HepG2 (cell line): Measurements from ENCODE around the gene HYAL2. TPM values are rescaled to one million over a fixed set of nuclear protein-coding genes. Genes with fewer than 3 reads are reported as not detected.
A peak's percentile ranks its signal among the peaks of the same experiment; 100 is the strongest.

Source experiments
- ATF4 ChIP-seq, 2 experiments: fragments of 450-650 bp in 1 of 2; sonication (generic) in 1 of 2; formaldehyde crosslinking; IDR thresholded peaks; 2 replicates each; pipeline versions ENCODE4 v1.5.0 to v1.8.0; 2020 to 2022; ENCODE audit warnings: mild to moderate bottlenecking in 1 of 2, missing genetic modification reagents in 1 of 2
- ATRX ChIP-seq: sonication (generic); formaldehyde crosslinking; IDR thresholded peaks from 2 replicates; pipeline ENCODE4 v1.4.0; 2020; ENCODE audit warnings: missing genetic modification reagents, borderline replicate concordance
- CBX1 ChIP-seq: IDR thresholded peaks from one replicate; pipeline ENCODE4 v1.6.1; 2016; ENCODE audit warnings: antibody characterized with exemption, low read depth
- EEA1 ChIP-seq: sonication (generic); formaldehyde crosslinking; IDR thresholded peaks from 2 replicates; pipeline ENCODE4 v1.5.1; 2020; ENCODE audit warnings: mild to moderate bottlenecking, missing genetic modification reagents, borderline replicate concordance
- GPN1 ChIP-seq: sonication (generic); formaldehyde crosslinking; IDR thresholded peaks from 2 replicates; pipeline ENCODE4 v1.5.1; 2020; ENCODE audit warnings: missing genetic modification reagents, borderline replicate concordance
- HNRNPK ChIP-seq: fragments of 200-400 bp; formaldehyde crosslinking; IDR thresholded peaks from 2 replicates; pipeline ENCODE4 v1.6.1; 2018; ENCODE audit warnings: low read length, low read depth, moderate library complexity, mild to moderate bottlenecking; ENCODE audit not compliant: poor library complexity, severe bottlenecking
- KDM5A ChIP-seq: fragments of 200-600 bp; sonication (generic); IDR thresholded peaks from 2 replicates; pipeline ENCODE4 v1.7.0; 2018; ENCODE audit warnings: antibody characterized with exemption, mild to moderate bottlenecking, low read length, borderline replicate concordance
- KLF16 ChIP-seq, 2 experiments: sonication (generic) in 1 of 2; formaldehyde crosslinking in 1 of 2; IDR thresholded peaks; 2 replicates each; pipeline versions ENCODE4 v1.6.1 to v1.8.0; 2016 to 2023; ENCODE audit warnings: missing genetic modification reagents in 2 of 2, missing compliant biosample characterization in 1 of 2
- MATR3 ChIP-seq: sonication (generic); formaldehyde crosslinking; IDR thresholded peaks from 2 replicates; pipeline ENCODE4 v1.4.0; 2020; ENCODE audit warnings: missing genetic modification reagents
- MIXL1 ChIP-seq: IDR thresholded peaks from 2 replicates; pipeline ENCODE4 v1.6.1; 2016
- PHF21A ChIP-seq: sonication (generic); formaldehyde crosslinking; IDR thresholded peaks from 2 replicates; pipeline ENCODE4 v1.5.0; 2020; ENCODE audit warnings: mild to moderate bottlenecking, missing genetic modification reagents
- RARA ChIP-seq: IDR thresholded peaks from 2 replicates; pipeline ENCODE4 v1.6.1; 2016; ENCODE audit warnings: missing genetic modification reagents, missing compliant biosample characterization
- RFX5 ChIP-seq: IDR thresholded peaks from 2 replicates; pipeline ENCODE4 v1.6.1; 2011; ENCODE audit warnings: low read depth, low read length, improper control_type of control experiment
- SOX6 ChIP-seq, 2 experiments: fragments of 450-650 bp in 1 of 2; sonication (generic) in 1 of 2; formaldehyde crosslinking in 1 of 2; IDR thresholded peaks; 2 replicates each; pipeline versions ENCODE4 v1.4.0 to v1.6.1; 2017 to 2020; ENCODE audit warnings: antibody characterized with exemption in 1 of 2, mild to moderate bottlenecking in 1 of 2, missing genetic modification reagents in 1 of 2
- SP2 ChIP-seq: sonication (generic); formaldehyde crosslinking; IDR thresholded peaks from 2 replicates; pipeline ENCODE4 v1.5.1; 2020; ENCODE audit warnings: mild to moderate bottlenecking, missing genetic modification reagents
- TEAD3 ChIP-seq: optimal IDR thresholded peaks from 2 replicates; pipeline ENCODE3; 2016; ENCODE audit warnings: borderline replicate concordance
- ZBTB7A ChIP-seq: sonication (generic); formaldehyde crosslinking; IDR thresholded peaks from 2 replicates; pipeline ENCODE4 v1.8.0; 2022; ENCODE audit warnings: mild to moderate bottlenecking, missing genetic modification reagents
- ZNF101 ChIP-seq: sonication (generic); formaldehyde crosslinking; IDR thresholded peaks from 2 replicates; pipeline ENCODE4 v1.4.0; 2020; ENCODE audit warnings: mild to moderate bottlenecking, low read depth, missing genetic modification reagents, borderline replicate concordance
- ZNF224 ChIP-seq: sonication (generic); formaldehyde crosslinking; IDR thresholded peaks from 2 replicates; pipeline ENCODE4 v1.5.0; 2020; ENCODE audit warnings: mild to moderate bottlenecking, missing genetic modification reagents
- ZNF333 ChIP-seq: sonication (generic); formaldehyde crosslinking; IDR thresholded peaks from 2 replicates; pipeline ENCODE4 v1.4.0; 2020; ENCODE audit warnings: mild to moderate bottlenecking, missing genetic modification reagents, borderline replicate concordance
- ZNF510 ChIP-seq: sonication (generic); formaldehyde crosslinking; IDR thresholded peaks from 2 replicates; pipeline ENCODE4 v1.4.0; 2020; ENCODE audit warnings: low read depth, mild to moderate bottlenecking, missing genetic modification reagents
- ZNF556 ChIP-seq: sonication (generic); formaldehyde crosslinking; IDR thresholded peaks from 2 replicates; pipeline ENCODE4 v1.4.0; 2020; ENCODE audit warnings: mild to moderate bottlenecking, missing genetic modification reagents, borderline replicate concordance
- ZNF572 ChIP-seq: sonication (generic); formaldehyde crosslinking; IDR thresholded peaks from 2 replicates; pipeline ENCODE4 v1.5.1; 2020; ENCODE audit warnings: mild to moderate bottlenecking, missing genetic modification reagents
- ZNF674 ChIP-seq: sonication (generic); formaldehyde crosslinking; IDR thresholded peaks from 2 replicates; pipeline ENCODE4 v1.5.0; 2020; ENCODE audit warnings: low read depth, mild to moderate bottlenecking, missing genetic modification reagents
- ZNF713 ChIP-seq: sonication (generic); formaldehyde crosslinking; IDR thresholded peaks from 2 replicates; pipeline ENCODE4 v1.4.0; 2020; ENCODE audit warnings: mild to moderate bottlenecking, missing genetic modification reagents
- ZNF878 ChIP-seq: sonication (generic); formaldehyde crosslinking; IDR thresholded peaks from 2 replicates; pipeline ENCODE4 v1.8.1; 2023; ENCODE audit warnings: mild to moderate bottlenecking, missing genetic modification reagents, moderate library complexity
- ZSCAN12 ChIP-seq: sonication (generic); formaldehyde crosslinking; IDR thresholded peaks from 2 replicates; pipeline ENCODE4 v1.9.0; 2021; ENCODE audit warnings: mild to moderate bottlenecking, missing genetic modification reagents
- polyA plus RNA-seq, 8 experiments: library from polyadenylated mRNA; depleted of rRNA in 3 of 8; stranded (reverse) in 7 of 8; unstranded in 1 of 8; fragments of >200 nt; fragmentation: Illumina TruSeq in 4 of 8; extraction: Trizol in 4 of 8; gene quantifications; 2 replicates each; pipeline versions ENCODE4 v1.2.1 to v1.2.3, GENCODE V29; 2011 to 2016; ENCODE audit warnings: low read depth in 4 of 8, missing spikeins in 1 of 8, mixed read lengths in 1 of 8; ENCODE audit not compliant: insufficient read depth in 1 of 8
- total RNA-seq, 5 experiments: library from RNA; depleted of rRNA; stranded (reverse); fragments of >200 nt; fragmentation: Illumina TruSeq; extraction: Trizol; gene quantifications; 2 replicates each; pipeline ENCODE4 v1.2.3, GENCODE V29; 2016; ENCODE audit warnings: low read depth in 1 of 5
- TF ChIP-seq, protein P1 (sequence below): sonication (generic); formaldehyde crosslinking; IDR thresholded peaks from 2 replicates; pipeline ENCODE4 v1.5.0; 2020; ENCODE audit warnings: missing genetic modification reagents

Gene HYAL2
- total and polyA plus RNA-seq, 2 of the 13 experiments (the other 11 are each of a cell fraction or from before 2014, with no cell fraction given) = 76.2 to 102 TPM

- TF ChIP-seq KDM5A = 0 out of 2 replicates have a peak, but pooled peaks have one; percentile 8
- 0 out of 4 replicates have a peak, but pooled peaks of 1 of the 2 experiments have one; percentile 52 for TF ChIP-seq ATF4 (CRISPR knock-in tag; IDR thresholded peaks at IDR 0.05)
- TF ChIP-seq PHF21A = no peak
- no peak for TF ChIP-seq SOX6 (IDR thresholded peaks at IDR 0.05)
- no peak for TF ChIP-seq SOX6 (CRISPR knock-in tag; IDR thresholded peaks at IDR 0.05)
- 0 out of 2 replicates have a peak, but pooled peaks have one; percentile 17 for TF ChIP-seq ZNF510
- no peak for TF ChIP-seq CBX1
- no peak for TF ChIP-seq RARA (CRISPR knock-in tag)
- TF ChIP-seq ZSCAN12 (CRISPR knock-in tag) = peak; percentile 66; the same call in 1 of the 2 replicates
- TF ChIP-seq EEA1 = 0 out of 2 replicates have a peak, but pooled peaks have one; percentile 42
- peak; percentile 74; the same call in 1 of the 2 replicates for TF ChIP-seq ZBTB7A (CRISPR knock-in tag)
- TF ChIP-seq MATR3 (CRISPR knock-in tag) = no peak
- TF ChIP-seq ZNF878 (CRISPR knock-in tag) = peak; percentile 87; the same call in 1 of the 2 replicates
- TF ChIP-seq ZNF101 (CRISPR knock-in tag) = 0 out of 2 replicates have a peak, but pooled peaks have one; percentile 13
- no peak for TF ChIP-seq ZNF333 (CRISPR knock-in tag)
- TF ChIP-seq MIXL1 (CRISPR knock-in tag) = no peak
- 0 out of 2 replicates have a peak, but pooled peaks have one; percentile 70 for TF ChIP-seq ZNF572
- TF ChIP-seq ATRX (CRISPR knock-in tag) = no peak
- TF ChIP-seq GPN1 (CRISPR knock-in tag) = 0 out of 2 replicates have a peak, but pooled peaks have one; percentile 19
- TF ChIP-seq ZNF224 = no peak
- TF ChIP-seq ZNF713 (CRISPR knock-in tag) = no peak
- 0 out of 2 replicates have a peak, but pooled peaks have one; percentile 18 for TF ChIP-seq ZNF674
- peak; percentile 8 for TF ChIP-seq HNRNPK
- 0 out of 2 replicates have a peak, but pooled peaks have one; percentile 44 for TF ChIP-seq ZNF556 (CRISPR knock-in tag)
- TF ChIP-seq SP2 = no peak
- TF ChIP-seq TEAD3 = peak; percentile 27
- TF ChIP-seq KLF16 (CRISPR knock-in tag; IDR thresholded peaks at IDR 0.05) = no peak
- TF ChIP-seq RFX5 = no peak
- TF ChIP-seq, protein P1, sequence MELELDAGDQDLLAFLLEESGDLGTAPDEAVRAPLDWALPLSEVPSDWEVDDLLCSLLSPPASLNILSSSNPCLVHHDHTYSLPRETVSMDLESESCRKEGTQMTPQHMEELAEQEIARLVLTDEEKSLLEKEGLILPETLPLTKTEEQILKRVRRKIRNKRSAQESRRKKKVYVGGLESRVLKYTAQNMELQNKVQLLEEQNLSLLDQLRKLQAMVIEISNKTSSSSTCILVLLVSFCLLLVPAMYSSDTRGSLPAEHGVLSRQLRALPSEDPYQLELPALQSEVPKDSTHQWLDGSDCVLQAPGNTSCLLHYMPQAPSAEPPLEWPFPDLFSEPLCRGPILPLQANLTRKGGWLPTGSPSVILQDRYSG = 0 out of 2 replicates have a peak, but pooled peaks have one; percentile 15
Observed at GRCh38 chr3:50336452-50337174, 14.1 kb upstream of the HYAL2 start (continued).
